GM18861 (cell line): Measurements from ENCODE around the gene EIF3M.
"Not testable (repeated sequence)": the region's sequence is repeated elsewhere in the genome, so short reads cannot be mapped to it uniquely, and the experiment has no call there.

Experiments
- ATAC-seq: cut with Tn5 transposase; IDR thresholded peaks from one replicate; pipeline ENCODE4 v1.9.1; 2021; ENCODE audit not compliant: unreplicated experiment

The EIF3M gene

DNA sequence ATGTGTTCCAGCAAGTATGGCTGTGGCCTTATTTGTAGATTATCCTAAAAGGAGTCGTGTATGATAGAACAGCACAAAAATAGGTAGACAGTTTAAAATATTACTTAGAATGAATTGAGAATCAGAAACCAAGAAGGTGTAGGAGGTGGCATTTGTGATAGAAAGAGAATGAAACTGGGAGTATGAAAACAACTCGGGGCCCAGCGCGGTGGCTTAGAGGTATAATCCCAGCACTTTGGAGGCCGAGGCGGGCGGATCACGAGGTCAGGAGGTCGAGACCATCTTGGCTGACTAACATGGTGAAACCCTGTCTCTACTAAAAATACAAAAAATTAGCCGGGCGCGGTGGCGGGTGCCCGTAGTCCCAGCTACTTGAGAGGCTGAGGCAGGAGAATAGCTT is 12.5 kb downstream of the EIF3M start:
- ATAC-seq: not testable (repeated sequence)

DNA sequence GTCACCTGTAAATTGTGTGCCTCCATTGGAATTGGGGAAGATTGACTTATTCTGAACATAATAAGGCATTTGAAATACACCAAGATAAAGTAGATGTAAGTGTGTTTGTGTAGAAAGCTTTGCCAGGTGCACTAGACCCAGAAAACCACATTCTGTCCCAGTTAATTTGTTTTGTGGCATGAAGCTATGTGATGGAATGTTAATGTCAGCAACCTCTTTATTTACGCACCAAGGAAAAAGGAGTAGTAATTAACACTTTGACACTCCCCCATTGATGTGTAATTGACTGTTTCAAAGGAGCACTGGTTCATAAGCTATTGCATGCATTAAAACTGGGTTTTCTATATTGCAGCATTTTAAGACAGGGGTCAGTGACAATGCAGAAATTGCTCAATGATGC is 14.3 kb downstream of the EIF3M start:
- ATAC-seq: no peak

DNA sequence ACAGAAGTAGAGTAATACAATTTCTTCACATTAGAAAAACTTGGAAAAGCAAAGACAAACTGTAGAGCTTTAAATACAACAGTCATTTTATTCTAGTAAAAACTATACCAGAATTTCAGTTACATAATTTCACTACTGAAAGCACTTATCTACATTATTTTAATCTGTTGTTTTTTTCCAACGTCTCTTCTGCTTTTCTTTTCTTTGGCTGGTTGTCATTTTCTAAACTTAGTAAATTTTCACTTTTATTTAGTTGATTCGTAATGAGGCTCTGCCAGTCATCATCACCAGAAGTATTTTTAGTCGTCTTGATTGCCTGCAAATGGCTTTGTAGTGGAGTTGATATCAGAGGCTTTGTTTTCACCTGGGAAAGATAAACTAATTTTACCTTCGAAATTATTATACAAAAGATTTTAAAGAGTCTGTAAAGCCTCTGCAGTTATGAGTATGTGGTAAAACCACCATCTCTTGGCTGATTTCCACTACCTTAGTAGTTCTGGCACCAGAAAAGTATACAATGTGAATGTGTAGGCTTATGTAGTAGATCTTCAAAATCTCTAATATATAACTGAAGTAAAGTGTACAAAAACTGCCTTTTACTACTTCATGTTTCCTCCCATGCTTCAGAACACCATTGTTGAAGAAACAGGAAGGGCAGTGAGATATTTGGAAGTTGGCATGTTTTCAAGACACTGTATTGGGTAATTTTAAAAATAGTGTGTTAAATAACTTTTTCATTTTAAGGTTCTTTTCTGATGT is 19.2 kb downstream of the EIF3M start:
- ATAC-seq: no peak

GRCh38 chr11:32606220-32606619 is 22.6 kb downstream of the EIF3M start:
- no peak for ATAC-seq

GRCh38 chr11:32608826-32609225 is 25.2 kb downstream of the EIF3M start:
- ATAC-seq: not testable (repeated sequence)

- ATAC-seq: no peak
Observed at GRCh38 chr11:32610797-32611352, 27.2 kb downstream of the EIF3M start.

DNA sequence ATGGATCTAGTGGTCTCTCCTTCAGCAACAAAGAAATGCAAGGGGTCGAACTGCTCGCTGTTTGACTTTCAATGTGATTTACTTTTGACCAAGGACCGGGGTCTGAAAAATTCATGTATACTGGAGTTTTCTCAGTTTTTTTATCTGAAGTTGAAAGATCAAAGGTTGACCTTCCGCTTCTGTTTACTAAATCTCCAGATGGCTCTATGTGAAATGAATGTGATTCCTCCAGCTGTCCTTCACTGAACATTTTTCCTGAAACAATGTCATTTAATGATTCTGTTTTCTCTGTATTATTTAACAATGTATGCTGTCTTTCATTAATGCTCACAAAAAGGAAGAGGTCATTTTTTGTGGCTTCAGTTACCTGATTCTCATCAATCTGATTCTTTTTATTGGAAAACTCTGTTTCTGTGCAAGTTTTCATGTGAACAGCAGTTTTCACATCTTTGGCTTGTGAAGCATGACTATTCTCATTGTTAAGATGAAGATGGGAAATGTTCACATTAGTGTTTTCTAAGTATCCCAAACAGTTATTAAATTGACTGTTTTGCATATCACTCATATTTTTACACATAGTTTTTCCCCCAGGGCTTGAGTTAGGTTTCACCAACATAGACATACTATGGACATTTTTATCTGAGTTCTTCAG is 30.0 kb downstream of the EIF3M start:
- ATAC-seq: no peak

DNA sequence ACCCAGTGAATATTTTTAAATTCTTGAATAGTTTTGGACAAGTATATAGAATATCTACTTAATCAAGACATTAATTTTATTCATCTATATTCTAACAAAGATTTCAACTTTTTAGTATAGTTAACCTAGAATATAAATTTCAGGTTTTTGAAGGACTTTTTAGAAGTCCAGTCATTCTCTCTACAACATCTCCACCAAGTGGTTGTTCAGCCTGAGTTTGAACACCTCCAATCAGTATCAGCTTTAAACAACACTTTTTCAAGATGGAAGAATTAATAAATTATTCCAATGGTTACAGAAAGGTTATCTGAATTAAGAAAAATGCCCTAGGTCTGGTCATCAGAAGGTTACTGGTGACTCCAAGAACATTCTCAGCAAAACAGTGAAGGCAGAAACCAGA is 31.8 kb downstream of the EIF3M start:
- ATAC-seq: no peak

DNA sequence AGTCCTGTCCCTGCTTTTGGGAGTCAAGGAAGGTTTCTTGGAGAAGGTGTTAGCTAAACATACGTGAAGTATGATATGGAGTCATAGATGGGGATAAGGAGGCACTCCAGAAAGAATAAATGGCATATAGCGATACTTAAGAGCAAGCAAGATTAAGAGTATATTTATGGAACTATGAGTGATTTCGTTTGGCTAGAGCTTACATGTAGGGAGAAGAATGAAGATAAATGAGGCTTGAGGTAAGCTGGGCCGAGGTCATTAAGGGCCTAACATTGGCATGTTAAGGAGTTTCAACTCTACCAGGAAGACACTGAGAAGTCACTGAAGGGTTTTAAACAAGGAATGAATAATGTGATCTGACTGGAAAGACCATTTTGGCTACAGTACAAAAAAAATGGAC is 33.3 kb downstream of the EIF3M start:
- ATAC-seq: no peak

DNA sequence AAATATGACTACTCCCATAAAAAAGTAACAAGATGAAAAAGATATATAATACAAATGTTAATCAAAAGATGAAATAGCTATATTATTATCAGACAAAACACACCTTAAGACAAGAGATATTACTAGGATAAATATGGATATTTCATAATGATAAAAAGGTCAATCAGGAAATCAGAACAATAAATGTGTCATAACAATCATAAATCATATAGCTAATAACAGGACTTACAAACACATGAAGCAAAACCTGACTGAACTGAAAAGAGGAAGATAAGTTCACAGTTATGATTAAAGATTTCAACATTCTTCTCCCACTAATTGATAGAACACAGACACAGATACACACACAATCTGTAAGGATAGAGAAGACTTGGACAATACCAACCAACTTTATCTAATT is 47.2 kb downstream of the EIF3M start:
- ATAC-seq: no peak

GRCh38 chr11:32635819-32636218 is 52.2 kb downstream of the EIF3M start:
- ATAC-seq: no peak

DNA sequence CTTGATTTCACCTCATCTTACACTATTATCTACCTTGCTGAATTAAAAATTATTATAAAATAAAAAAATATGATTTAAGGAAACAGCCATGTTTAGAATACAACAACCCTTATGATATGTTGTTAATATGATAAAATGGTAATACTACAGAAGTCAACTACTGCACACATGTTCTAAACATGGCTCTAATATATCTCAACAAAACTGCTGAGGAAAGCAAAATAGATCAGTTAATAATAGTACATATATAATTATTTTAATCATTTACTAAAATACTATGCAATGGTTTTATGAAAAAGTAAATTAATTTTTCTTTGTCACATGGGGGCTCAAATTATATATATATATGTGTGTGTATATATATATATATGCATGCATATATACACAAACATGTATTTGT is 57.7 kb downstream of the EIF3M start:
- no peak for ATAC-seq

DNA sequence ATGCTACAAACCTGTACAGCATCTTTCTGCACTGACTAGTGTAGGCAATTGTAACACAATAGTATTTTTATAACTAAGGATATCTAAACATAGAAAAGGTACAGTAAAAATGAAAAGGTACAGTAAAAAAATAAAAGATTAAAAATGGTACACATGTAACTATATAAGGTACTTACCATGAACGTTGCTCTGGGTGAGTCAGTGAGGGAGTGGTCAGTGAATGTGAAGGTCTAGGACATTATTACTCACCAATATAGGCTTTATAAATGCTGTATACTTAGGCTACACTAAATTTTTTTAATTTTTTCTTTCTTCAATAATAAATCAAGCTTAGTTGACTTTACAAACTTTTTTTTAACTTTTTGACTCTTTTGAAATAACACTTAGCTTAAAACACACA is 59.9 kb downstream of the EIF3M start:
- no peak for ATAC-seq
